Measurements from ENCODE around the gene PDZK1. TPM values are rescaled to one million over a fixed set of nuclear protein-coding genes. Genes with fewer than 3 reads are reported as not detected.

The PDZK1 gene
- total RNA-seq: 0.50 and 1.00 TPM in 2 replicates

GRCh38 chr1:145707183-145707867 is at the start of gene PDZK1:
TSS of gene PDZK1 (minus strand) at chr1:145707368. CDS start at chr1:145688021, 19,347 bp downstream.

GRCh38 chr1:145719230-145720079 is 12.3 kb upstream of the PDZK1 start, which contains the start of gene CD160:
TSS of gene CD160 (plus strand) at chr1:145719499. CDS start at chr1:145728328, 8,829 bp downstream.

Other genes with a start within 250 kb of the PDZK1 start
- 37.5 and 65.1 TPM in 2 replicates for gene GPR89A, start 99.4 kb downstream of the PDZK1 start, total RNA-seq
- gene CD160, start 12.1 kb upstream of the PDZK1 start, total RNA-seq: 0.12 TPM in 1 of 2 replicates, not detected in the other
- 19.9 and 24.3 TPM in 2 replicates for gene RNF115, start 116.7 kb upstream of the PDZK1 start, total RNA-seq
- gene POLR3C, start 116.8 kb upstream of the PDZK1 start, total RNA-seq: 42.9 and 49.2 TPM in 2 replicates
- 2.7 and 3.3 TPM in 2 replicates for gene NUDT17, start 138.3 kb upstream of the PDZK1 start, total RNA-seq
- gene PIAS3, start 151.7 kb upstream of the PDZK1 start, total RNA-seq: 6.3 and 7.7 TPM in 2 replicates
- 2.1 and 2.5 TPM in 2 replicates for gene ANKRD35, start 178.5 kb upstream of the PDZK1 start, total RNA-seq
- 0.37 and 1.2 TPM in 2 replicates for gene ITGA10, start 202.7 kb upstream of the PDZK1 start, total RNA-seq
- 23.7 and 29.0 TPM in 2 replicates for gene PEX11B, start 211.3 kb upstream of the PDZK1 start, total RNA-seq
- 110 and 207 TPM in 2 replicates for gene RBM8A, start 220.1 kb upstream of the PDZK1 start, total RNA-seq